Breast epithelium (tissue), 3 donors: ENCODE results near the gene KIAA0319L.

ENCODE experiments used
- CTCF ChIP-seq, 3 donors: fragments of 450-650 bp; IDR thresholded peaks; one replicate each; pipeline ENCODE4 v1.5.1; 2016 to 2017; ENCODE audit warnings: antibody characterized with exemption in 3 of 3, mild to moderate bottlenecking in 3 of 3, moderate library complexity in 3 of 3
- POLR2AphosphoS5 ChIP-seq, 3 donors: sonication (generic); formaldehyde crosslinking; IDR thresholded peaks; one replicate each; pipeline ENCODE4 v1.6.1; 2017; ENCODE audit warnings: antibody characterized with exemption in 3 of 3

GRCh38 chr1:35586808-35587207 is 29.6 kb upstream of the KIAA0319L start:
- TF ChIP-seq CTCF (IDR thresholded peaks at IDR 0.05) (no peak), POLR2AphosphoS5 (IDR thresholded peaks at IDR 0.05) (no peak)
